D721Med (cell line): ENCODE results near the gene TSEN54.

Source experiments
- DNase-seq: peaks from one replicate; pipeline ENCODE4 v3.0.0; 2011; ENCODE audit warnings: low spot score; ENCODE audit not compliant: insufficient read length
- FAIRE-seq: peaks from 2 replicates; lab custom pipeline; 2011; peaks lifted over from hg19 to GRCh38; lab: Jason Lieb, UNC
- TF ChIP-seq, protein P1 (sequence below): IDR thresholded peaks from 2 replicates; pipeline ENCODE4 v1.5.1; 2012; ENCODE audit warnings: mild to moderate bottlenecking, control low read depth; ENCODE audit not compliant: insufficient read depth; ENCODE audit errors: missing control alignments

TSEN54 gene

DNA sequence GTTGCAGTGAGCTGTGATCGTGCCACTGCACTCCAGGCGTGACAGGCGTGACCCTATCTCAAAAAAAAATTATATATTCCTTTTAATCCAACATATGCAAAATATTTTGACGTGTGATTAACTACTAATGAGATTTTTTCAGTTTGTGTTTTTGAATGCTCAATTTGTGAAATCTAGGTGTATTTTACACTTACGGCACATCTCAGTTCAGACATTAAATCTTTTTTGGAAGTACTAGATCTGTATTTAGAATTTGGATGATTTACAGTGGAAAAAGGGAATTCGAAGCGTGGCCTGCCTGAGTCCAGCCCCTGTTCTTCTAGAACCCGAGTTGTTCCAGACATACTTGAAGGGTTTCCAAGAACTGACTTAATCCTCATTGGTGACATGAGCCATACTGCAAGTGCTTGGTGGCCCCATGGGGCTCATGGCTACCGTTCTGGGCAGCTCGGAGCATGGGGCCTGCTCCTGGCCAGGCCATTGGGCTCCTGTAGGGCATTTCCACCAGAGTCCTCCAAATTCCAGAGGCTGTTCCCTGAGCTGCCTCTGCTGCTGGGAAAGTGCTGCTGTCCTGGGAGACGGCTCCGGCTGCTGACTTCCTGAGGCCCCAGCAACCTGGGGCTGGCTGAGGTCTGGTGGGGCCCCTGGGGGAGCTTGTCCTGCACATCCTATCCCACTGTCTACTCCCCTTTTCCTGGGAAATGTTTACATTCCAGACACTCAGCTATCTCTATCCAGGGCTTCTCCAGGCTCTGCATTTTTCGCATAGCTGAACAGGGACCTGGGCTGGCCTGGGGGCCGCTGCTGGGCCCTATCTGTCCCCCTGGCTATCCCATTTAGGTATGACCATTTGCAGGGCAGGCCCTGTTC lies 36.3 kb downstream of the TSEN54 start:
- TF ChIP-seq, protein P1, sequence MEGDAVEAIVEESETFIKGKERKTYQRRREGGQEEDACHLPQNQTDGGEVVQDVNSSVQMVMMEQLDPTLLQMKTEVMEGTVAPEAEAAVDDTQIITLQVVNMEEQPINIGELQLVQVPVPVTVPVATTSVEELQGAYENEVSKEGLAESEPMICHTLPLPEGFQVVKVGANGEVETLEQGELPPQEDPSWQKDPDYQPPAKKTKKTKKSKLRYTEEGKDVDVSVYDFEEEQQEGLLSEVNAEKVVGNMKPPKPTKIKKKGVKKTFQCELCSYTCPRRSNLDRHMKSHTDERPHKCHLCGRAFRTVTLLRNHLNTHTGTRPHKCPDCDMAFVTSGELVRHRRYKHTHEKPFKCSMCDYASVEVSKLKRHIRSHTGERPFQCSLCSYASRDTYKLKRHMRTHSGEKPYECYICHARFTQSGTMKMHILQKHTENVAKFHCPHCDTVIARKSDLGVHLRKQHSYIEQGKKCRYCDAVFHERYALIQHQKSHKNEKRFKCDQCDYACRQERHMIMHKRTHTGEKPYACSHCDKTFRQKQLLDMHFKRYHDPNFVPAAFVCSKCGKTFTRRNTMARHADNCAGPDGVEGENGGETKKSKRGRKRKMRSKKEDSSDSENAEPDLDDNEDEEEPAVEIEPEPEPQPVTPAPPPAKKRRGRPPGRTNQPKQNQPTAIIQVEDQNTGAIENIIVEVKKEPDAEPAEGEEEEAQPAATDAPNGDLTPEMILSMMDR = no peak
- no peak for DNase-seq
- FAIRE-seq = no peak

DNA sequence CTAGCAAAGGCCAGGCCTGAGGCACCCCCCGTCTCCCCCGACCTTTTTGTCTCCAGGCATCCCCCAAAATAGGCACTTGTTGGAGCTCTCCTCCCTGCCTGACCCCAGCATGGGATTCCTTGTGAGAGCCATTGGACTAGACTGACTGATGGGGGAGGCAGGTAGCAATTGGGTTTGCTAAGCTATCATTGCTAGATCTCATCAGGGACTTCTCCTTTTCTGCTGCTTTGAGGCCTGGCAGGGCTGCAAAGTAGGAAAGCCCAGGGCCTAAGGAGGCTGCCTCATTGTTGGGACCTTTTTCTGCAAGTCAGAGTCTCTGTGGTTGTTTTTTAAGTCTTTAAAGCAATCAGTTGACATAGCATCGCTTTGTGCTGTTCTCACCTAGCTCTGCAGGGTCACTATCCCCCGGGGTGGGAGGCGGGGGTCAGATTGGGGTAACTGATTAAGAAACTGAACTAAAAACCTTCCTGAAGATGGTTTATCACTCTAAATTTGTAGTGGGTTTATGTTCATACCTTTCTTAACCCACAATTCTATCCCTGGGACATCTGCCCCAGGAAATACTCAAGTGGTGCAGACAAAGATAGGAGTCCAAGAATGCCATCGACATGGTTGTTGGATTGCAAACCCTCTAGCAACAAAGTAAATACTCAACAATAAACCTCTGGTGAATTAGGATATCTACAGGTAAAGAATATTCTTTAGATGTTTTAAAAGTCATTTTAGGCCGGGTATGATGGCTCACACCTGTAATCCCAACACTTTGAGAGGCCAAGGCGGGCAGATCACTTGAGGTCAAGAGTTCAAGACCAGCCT lies 37.2 kb downstream of the TSEN54 start:
- DNase-seq (no peak), FAIRE-seq (no peak)
- TF ChIP-seq, protein P1 = no peak

DNA sequence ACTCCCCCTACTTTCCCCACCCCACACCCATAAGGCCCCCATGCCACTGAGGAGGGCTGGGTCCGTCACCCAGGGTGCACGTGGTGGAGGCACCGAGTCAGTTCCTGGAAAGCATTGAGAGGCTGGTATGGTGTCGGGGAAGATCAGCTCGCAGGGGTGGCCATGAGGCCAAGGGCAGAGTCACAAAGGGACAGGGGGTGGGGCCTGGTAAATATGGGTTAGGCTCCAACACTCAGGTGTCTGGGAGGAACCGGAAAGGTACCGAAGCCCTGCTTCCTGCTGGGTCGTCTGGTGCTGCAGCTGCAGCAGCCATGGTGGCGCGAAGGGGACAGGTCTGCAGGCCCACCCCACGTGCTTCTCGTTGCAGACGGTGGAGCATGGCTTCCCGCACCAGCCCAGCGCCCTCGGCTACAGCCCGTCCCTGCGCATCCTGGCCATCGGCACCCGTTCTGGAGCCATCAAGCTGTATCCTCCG lies 39.4 kb downstream of the TSEN54 start:
- FAIRE-seq = no peak
- TF ChIP-seq, protein P1 = no peak
- DNase-seq = no peak

DNA sequence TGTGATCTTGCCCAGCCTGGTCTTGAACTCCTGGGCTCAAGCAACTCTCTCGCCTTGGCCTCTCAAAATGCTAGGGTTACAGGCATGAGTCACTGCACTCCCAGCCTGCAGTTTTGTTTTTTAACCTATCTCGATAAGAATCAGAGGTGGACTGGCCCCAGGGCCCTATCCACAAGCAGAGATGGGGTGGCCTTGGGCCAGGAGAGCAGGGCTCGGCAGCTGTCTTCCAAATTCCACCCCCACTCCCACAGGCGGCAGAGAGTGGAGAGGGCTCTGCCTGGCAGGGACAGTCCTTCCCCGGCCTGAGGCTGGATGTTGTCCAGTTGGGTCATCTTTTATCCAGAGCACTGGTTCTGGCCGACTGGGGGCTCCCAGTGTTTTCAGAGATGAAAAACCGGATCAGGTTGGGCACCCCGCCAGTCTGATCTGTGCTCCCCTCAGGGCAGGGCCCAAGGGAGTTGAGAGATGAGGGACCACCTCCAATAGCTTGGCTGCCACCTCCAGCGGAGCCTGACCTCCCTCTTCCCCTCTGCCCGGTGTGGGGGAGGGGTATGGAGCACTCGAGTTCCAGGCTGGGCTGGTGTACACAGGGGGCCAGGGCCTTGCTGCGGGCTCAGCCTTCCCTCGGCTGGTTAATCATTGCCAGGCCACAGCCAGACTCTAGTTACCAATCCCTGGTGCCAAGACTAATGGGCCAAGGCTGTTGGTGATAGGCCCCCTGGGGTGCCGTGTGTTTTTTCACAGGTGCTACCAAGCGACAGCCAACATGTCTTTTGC lies 40.9 kb downstream of the TSEN54 start:
- no peak for FAIRE-seq
- TF ChIP-seq, protein P1 = no peak
- no peak for DNase-seq

DNA sequence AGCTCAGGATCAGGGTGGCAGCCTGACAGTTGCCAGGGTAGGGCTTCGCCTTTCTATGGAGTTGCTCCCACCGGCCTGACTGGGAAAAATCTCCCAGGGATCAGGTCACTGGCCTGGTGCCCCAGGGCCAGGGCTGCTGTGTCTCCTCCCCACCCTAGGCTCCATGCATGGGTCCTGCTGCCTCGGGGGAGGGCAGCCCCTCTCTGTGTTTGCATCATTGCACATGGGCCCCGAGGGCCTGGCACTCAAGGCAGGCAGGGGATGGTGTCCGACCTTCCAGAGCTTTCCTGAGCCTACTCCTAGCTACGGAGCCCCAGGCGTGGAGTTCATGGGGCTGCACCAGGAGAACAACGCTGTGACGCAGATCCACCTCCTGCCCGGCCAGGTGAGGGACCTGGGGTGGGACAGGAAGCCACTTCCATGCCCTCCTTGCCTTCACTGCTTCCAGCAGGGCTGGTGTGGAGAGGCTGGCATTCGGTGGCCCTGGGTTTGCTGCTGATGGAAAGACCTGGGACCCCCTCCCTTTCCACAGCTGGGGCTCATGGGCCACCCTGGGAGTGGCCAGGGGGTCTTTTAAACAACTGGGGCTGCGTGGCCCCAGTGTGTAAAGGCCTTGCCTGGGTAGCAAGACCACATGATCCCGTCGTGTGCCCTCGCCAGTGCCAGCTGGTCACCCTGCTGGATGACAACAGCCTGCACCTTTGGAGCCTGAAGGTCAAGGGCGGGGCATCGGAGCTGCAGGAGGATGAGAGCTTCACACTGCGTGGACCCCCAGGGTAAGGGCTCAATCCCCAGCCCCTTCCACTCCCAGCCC lies 41.7 kb downstream of the TSEN54 start:
- FAIRE-seq (no peak), DNase-seq (no peak)
- TF ChIP-seq, protein P1 = no peak
